Measurements from ENCODE around the gene ATP11B.
"Not testable (repeated sequence)": the region's sequence is repeated elsewhere in the genome, so short reads cannot be mapped to it uniquely, and the experiment has no call there.

ATP11B gene

DNA sequence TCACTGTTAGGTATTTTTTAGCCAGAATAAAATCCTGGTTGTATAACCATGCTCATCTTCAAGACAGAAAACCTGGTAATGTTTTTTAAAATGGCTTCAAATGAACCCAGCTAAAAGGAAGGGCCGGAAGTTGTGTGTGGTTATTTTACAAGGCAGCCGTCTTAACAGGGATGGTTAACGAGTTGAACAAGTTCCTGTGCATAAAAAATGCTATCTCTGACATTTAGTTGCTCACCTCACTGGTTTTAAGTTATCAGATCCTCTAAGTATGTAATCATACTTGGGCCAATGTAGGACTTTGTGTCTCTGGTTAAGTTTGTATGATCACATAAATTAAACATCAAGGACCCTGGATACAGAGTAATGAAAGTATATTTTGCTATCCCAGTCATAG lies 2.1 kb downstream of the ATP11B start:
- peak; percentile 19 for ATAC-seq
- DNase-seq, result peak; percentile 21

DNA sequence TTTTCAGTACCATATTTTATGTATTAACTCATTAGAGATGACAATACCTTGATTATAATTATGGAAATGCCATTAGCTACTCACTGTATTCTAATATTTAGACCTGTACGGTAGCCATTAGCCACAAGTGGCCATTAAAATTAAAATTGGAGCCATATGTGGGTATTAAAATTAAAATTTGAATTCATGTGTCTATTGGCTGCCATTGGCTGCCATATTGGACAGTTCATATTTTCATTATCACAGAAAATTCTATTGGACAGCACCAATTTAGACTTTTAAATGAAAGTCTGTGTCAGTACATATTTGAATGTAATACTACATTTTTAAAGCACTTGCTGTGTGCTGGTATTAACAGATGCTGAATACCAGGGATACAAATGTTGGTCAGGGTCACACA lies 3.0 kb downstream of the ATP11B start:
- ATAC-seq (no peak), DNase-seq (no peak)

DNA sequence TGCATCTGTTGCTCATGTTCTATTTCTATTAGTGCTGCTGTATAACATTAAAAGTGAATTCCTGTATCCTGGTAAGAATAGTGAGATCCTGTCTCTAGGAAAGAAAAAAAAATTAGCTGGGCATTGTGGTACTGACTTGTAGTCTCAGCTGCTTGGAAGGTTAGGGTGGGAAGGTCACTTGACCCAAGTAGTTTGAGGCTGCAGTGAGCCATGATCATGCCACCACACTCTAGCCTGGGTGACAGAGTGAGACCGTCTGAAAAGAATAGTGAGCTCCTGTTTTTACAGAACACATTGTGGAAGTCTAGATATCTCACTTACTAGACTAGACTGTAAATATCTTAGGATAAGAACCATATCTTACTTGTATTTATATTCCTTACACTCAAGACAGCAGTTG lies 4.6 kb downstream of the ATP11B start:
- ATAC-seq, result no peak
- no peak for DNase-seq

DNA sequence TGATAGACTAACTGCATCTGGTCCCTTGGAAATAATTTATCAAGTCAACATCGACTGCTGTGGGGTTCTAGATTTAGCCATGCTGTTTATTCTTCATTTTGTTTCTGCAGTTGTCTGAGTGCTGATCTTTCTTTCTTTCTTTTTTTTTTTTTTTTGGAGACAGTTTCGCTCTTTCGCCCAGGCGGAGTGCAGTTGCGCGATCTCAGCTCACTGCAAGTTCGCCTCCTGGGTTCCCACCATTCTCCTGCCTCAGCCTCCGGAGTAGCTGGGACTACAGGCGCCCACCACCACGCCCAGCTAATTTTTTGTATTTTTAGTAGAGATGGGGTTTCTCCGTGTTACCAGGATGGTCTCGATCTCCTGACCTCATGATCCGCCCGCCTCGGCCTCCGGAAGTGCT lies 5.8 kb downstream of the ATP11B start:
- ATAC-seq, DNase-seq: not testable (repeated sequence)

DNA sequence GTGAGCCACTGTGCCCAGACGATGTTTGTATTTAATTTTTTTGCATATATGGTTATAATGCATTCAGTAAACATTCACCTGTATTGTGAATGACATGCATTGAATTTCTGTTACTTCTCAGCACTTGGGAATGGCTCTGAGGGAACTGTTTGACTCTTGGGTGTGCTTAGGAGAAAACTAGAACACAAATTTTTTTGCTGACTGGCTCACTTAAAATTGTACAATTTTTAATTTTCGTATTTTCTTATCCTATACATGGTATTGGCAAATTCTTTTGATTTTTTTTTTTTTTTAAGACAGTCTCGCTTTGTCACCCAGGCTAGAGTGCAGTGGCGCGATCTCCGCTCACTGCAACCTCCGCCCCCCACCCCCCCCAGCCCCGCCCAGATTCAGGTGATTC lies 7.2 kb downstream of the ATP11B start:
- DNase-seq (no peak), ATAC-seq (no peak)

DNA sequence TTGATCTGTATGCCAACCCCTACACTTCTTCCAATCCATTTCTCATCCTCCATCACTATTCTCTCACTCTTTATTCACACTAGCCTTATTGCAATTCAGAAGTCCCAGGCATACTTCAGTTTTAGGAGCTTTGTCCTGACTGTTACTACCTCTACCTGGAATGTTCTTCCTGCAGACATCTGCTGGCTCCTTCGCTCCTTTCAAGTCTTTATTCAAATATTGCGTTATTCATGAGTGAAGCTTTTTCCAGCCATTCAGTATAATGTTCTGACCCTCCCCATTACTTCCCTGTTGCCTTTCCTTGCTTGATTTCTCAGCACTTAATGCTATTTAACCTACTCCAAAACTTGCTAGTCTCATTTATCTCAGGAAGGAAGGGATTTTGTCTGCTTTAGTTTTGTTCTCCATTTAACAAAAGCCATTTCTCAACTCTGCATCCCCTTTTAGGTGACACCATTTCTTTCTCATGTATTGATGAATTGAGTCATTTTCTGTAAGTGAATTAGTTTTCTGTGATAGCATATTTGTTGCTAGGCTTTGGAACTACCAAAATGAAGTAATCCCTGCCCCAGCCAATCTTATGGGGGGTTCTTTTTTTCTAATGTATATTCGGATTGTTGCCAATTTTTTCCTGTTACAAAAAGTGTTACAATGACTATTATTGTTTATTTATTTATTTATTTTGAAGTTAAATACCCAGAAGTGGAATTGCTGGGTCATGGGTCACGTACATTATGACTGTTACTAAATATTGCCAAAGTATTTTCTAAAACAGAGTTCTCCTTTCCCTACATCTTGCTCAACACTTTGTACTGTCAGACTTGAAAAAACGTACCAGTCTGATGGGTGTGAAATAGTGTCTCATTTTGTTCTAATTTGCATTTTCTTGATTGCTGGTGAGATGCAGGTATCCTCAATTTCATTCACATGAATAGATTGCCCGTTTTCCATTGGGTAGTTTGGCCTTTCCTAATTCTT lies 9.4 kb downstream of the ATP11B start:
- no peak for ATAC-seq
- DNase-seq, result no peak

DNA sequence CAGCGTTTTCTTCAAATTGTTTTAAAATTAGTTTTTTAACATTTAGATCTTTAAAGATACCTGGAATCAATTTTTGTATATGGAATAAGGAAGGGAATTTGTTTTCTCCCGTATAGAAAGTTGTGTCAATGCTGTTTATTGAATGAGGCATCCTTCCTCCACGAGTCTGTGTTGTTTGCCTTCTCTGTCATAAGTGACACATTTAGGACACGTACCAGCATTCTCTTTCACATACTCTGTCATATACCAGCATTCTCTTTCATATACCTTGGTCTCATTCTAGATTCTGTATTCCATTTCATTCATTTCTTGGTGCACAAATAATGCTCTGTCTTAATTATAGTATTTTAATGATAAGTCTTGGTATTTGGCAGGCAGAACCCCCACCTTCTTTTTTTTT lies 10.3 kb downstream of the ATP11B start:
- ATAC-seq (no peak), DNase-seq (no peak)

DNA sequence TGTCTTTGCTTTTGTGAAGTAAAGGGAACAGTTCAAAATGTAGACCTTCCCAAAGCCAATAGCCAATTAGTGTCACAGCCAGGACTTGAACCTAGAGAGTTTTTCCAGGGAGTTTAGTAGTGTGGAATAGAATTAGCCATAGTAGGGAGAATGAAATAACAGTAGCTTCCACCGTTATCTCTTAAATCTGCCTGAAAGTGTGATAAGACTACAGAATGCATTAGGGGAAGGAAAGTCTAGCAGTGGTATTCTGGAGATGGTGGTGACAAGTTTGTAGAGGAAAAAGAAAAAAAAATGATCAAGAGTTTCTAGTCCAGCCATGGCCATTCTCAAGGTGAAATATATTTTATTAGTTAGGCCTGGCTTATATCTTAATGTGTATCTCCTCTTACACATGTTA lies 13.8 kb downstream of the ATP11B start:
- no peak for DNase-seq
- no peak for ATAC-seq

DNA sequence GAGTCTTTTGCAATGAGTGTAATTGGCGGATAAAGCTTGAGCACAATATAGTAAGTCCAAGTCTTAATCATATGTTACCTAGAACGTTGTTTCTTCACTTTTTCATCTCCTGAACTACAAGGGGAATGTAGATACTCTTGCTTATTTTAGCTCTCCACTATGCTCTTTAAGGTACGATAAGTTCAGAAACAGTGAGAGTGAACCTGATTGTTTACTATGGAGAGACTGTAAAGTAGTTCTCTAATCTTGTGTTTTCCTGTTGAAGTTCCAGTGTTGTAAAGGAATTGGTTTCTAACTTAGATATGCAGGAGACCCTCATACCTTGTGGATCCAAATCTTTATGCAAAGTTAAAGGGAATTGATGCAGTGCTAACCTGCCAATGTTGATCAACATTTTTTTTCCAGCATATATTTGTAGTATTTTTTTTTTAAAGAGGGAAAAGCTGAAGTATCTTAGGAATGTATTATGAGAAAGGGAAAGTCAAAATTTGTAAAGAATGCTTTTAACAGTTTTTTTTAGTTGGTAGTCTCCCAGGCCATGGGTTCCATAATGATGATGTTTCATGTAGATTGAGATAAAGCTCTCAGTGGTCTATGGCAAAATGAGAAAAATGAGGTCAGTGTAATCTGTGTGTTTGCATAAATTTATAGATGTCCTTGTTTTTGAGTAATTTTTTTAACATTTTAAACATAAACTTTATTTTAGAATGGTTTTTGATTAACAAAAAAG lies 14.9 kb downstream of the ATP11B start:
- DNase-seq, result no peak

DNA sequence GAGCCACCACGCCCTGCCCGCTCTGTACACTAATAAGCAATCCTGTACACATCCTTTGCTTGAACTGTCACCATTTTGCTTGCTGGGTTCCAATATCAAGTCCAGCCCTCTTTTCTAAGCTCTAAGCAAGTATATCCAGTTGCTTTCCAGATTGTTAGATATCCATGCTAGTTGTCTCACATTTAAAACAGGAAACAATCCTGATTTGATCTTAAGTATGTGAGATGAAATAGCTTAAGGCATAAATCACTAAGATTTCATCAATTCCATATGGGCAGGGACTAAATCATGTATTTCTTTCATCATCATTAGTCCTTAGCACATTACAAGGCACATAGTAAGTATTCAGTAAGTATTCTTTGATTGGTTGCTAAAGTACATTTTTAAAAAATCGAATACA lies 16.2 kb downstream of the ATP11B start:
- no peak for DNase-seq
- ATAC-seq, result no peak

More for the DNA sequence above, 14.9 kb downstream of the ATP11B start:
- ATAC-seq, result no peak

DNA sequence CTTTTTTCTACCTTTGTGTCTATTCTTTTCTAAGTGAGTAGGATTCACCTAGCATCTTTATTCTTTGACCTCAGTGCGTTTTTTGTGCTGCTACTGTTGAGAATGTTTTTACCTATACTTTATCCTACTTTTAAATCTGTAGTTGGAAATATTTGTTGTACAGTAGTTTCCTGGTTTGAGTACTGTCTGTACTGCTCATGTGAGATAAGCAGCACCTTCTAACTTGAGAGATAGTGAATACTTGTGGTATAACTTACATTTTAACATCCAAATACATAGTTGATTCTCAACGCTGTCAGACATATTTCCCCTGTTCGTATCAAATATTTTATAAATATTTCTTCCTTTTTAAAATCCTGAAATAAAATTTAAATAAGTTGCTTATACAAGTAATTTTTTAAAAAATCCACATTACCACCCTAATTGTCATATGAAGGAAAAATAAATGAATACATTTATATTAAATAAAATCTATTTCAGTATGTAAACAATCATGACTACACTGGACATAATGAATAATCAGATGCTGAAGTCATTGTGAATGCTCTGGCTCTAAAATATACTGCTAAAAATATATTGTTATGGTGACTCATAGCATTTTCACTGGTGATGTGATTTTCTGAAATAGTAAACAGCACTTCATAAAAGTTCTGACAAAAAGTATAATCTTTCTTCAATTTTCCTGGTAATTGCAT lies 17.4 kb downstream of the ATP11B start:
- no peak for ATAC-seq

DNA sequence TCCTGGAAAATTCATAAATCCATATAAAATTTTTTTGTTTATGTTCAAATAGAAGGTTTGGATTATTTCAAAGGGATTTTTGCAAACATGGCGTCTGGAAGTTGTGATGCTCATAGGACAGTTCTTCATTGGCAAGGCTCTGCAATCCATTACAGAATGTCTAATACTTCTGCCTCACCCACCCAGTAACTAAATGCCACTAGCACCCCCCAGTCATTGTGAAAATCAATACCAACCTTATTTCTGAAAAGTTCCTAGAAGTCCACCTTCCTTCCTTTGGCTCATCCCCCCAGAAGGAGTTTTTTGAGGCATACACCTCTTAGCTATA lies 17.9 kb downstream of the ATP11B start:
- ATAC-seq (no peak), DNase-seq (no peak)

More for the DNA sequence above, 17.4 kb downstream of the ATP11B start:
- no peak for DNase-seq

DNA sequence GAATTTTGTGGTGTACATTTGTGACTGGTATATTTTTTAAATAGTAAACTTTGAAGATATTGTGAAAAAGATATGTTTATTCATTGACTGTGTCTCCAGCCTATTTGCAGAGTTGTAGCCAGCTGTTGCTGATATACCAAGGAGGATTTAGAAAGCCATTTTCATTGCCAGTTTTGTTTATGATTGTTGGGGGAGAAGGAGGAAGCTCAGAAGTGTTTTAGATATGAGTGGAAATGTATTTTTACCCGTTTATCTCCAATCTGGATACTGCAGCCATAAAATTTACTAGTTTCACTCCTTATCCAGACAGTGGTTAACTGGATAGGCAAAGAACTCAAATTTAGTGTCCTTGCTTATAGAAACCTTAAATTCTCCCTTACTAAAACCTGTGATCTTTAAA lies 18.8 kb downstream of the ATP11B start:
- DNase-seq (no peak), ATAC-seq (no peak)

DNA sequence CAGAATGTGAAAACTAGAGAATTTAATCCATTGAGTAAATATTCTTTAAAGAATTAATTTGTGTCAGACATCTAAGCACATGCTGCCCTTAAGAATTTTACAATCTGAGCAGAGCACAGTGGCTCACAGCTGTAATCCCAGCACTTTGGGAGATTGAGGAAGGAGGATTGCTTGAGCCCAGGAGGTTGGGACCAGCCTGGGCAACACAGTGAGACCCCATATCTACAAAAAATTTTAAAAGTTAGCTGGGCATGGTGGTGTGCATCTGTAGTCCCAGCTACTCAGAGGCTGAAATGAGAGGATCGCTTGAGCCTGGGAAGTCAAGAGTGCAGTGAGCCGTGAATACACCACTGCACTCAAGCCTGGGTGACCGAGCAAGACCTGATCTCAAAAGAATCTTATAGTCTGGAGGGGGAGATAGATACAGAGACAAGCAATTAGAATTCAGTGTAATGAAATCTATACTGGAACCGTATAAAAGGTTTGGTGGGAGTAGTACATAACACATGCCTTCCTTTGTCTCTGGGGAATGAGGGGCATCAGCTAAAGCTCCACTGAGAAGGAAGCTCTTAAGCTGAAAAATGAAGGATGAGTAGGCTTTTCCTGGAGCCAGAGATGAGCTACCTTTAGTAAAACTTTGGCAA lies 21.2 kb downstream of the ATP11B start:
- no peak for DNase-seq

DNA sequence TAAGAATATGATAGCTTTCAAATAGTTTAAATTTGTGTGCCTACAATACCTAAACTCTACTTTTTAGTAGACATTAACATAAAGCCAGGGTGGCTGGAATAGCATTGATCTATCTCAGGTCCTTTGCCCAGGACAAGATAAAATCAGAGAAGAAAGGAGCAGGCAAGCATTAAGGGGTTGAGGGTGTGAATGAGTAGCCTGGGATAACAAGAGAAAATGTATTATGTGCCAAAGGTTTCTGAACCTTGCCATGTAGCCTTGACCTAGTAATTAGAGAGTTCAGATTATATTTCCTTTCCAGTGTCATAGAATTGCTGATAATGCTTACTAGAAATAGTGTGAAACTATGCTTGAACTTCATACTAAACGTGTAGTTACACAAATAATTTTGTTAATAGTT lies 22.9 kb downstream of the ATP11B start:
- ATAC-seq, result no peak
- no peak for DNase-seq

More for the DNA sequence above, 21.2 kb downstream of the ATP11B start:
- no peak for ATAC-seq

DNA sequence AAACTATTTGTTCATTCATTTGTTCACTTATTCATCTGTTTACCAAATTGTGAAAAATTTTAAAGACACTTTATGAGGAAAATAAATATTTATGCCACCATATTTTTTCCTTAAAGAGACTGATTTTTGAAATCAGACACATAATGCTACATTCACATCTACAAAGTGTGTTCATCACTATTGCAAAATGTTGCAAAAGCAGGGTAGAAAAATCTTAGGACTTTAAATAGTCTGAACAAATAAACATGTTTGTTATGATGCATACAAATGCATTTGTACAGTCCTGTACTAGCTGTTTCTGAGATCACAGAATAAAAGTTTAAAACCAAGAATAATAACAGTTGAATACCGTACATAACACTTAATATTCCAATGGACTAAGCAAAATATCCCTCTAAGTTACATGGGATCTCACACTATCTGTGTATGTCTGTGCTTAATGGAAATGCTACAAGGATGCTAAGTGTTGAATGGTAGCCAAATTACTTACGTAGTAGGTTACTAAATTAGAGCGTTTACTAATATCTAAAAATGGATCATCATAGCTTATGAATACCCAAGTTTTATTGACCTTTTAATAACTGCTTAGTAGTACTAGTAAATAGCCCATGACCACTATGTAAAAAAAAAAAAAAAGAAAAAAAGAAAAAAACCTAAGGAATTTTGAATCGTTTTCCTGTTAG lies 25.1 kb downstream of the ATP11B start:
- ATAC-seq (no peak), DNase-seq (no peak)

DNA sequence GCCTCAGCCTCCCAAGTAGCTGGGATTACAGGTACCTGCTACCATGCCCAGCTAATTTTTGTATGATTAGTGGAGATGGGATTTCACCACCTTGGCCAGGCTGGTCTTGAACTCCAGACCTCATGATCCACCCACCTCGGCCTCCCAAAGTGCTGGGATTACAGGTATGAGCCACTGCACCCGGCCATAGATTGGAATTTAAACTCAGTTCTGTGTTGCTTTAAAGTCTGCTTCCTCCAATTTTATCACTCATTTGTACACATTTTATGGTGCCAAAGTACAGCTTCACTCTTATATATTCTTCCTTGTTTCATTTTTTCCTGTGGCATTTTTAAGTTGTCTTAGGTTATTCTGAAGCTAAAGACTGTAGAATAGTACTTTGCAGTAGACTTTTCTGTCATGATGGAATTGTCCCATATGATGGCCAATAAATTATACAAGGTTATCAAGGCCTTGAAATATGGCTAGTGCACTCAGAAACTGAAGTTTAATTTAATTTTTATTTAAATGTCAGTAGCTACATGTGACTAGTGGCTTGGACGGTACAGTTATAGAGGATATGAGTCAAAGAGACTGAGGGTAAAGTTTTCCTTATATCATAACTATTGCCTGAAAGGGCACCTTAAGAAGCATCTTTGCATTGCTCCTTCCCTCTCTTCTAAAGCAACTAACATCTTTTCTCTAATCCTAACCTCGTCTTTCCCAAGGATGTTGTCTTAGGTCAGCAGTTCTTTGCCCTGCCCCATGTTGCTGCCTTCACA lies 28.1 kb downstream of the ATP11B start:
- ATAC-seq (peak; percentile 40), DNase-seq (no peak)

DNA sequence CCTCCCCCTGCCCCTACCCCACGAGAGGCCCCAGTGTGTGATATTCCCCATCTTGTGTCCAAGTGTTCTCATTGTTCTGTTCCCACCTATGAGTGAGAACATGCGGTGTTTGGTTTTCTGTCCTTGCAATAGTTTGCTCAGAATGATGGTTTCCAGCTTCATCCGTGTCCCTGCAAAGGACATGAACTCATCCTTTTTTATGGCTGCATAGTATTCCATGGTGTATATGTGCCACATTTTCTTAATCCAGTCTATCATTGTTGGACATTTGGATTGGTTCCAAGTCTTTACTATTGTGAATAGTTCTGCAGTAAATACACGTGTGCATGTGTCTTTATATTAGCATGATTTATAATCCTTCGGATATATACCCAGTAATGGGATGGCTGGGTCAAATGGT lies 29.0 kb downstream of the ATP11B start:
- DNase-seq, ATAC-seq: not testable (repeated sequence)

DNA sequence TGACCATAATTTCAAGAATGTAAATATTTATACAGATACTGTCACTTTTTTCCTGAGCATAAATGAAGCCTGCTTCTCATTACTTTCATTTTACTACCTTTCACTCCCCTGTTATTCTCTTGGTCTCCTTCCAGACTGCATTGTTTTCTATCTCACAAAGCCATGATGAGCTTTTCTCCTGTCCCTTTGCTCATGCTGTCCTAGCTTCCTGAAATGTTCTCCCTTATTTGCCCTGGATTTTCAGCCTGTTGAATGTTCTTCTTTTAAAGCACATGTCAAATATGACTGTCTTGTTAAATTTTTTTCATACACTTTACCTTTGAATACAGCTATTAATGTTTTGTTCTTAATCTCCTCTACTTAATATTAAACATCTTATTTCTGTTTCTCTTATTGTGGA lies 31.7 kb downstream of the ATP11B start:
- ATAC-seq, result no peak
- DNase-seq, result no peak

DNA sequence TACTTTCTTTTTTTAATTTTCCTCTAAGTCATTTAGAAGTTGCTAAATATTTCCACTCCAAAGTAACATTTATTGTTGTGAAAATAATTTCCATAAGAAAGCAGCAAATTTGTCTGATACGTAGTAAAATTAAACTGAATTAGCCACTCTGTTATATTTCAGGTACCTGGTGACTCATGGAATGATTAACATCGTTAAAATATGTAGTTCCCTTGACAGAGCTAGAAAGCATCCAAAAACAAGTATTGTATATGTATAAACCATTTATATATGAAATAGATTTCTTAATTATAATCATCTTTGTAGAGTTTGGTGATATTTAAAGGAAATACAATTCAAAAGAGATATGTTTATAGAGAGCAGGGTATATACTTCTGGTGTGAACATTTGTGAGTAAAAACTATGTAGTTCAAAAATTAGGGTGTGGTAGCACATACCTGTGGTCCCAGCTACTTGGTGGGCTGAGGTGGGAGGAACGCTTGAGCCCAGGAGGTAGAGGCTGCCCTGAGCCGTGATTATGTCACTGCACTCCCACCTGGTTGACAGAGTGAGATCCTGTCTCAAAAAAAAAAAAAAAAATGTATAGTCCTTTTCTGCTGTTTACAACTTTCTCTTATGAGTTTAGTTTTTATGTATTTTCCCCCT lies 36.6 kb downstream of the ATP11B start:
- DNase-seq (no peak), ATAC-seq (no peak)
